Tongue (tissue), 2 donors: ENCODE data around the gene ADAMTS5. TPM values are rescaled to one million over a fixed set of nuclear protein-coding genes. Genes with fewer than 3 reads are reported as not detected.
A peak's percentile ranks its signal among the peaks of the same experiment; 100 is the strongest.

ENCODE experiments used
- DNase-seq: peaks from one replicate; pipeline ENCODE4 v3.0.0-alpha.2; 2015
- total RNA-seq: library from RNA; depleted of rRNA; stranded (reverse); fragments of >200 nt; gene quantifications from one replicate; pipeline ENCODE4 v1.2.3, GENCODE V29; 2014

The ADAMTS5 gene
- total RNA-seq, result 9.8 TPM

DNA sequence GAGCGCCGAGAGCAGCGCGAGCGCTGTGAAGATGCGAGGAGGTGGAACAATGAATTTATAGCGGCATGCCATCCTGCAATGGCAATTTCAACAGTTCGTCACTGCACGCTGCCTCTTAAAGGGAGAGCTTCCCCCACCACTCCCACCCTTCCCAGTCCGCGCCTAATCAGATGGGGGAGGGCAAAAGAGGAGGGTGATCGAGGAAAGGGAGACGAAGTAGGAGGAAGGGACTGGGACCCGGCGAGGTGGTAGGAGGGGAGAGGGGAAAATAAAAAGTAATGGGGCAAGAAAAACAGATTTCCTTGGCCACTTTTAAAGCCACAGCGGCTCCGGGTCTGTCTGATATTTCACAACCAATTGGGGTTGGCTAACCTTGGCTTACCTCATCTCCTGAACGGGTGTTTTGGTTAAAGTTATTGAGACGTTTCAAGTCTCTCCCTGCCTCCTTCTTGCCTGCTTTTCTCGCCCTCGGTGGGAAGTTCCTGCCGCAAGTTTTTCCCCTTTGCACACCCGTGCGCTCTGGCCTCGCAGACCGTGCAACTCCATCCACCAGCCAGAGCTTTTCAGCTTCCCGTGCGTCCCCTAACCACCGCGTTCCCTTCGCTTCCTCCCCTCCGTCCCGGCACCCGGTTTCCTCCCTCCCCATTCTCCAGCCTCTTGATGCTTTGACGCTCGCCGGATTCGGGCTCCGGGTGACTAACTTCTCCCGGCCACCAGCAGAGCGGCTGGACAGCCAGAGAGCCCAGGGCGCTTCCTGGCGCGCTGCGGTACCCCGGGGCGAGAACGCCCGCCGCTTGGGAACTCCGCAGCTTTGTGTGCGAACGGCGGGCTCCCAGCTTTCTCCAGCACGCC, at the start of gene ADAMTS5:
ADAMTS5 (minus strand) TSS at position 27 of the 852 bp plus-strand sequence. CDS start 697 bp downstream, outside the sequence.
- DNase-seq, result peak; percentile 83

DNA sequence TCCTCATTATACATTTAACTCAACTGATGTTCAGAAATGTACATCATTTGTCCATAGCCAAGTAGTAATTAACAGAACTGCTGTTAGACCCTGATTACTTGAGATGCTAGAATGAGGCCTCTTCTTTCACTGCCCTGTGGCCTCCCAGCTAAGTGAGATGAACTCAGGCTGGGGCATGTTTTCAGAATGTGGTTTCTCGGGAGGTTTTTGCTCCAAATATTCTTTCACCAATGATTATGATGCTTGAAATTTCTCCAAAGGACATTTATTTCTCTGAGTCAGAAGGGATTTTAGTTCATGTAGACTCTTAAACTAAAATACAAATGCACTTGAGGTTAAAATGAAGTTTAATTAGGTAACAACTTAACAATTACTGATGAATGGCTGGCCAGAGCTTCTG, 34.6 kb upstream of the ADAMTS5 start:
- DNase-seq, result no peak

DNA sequence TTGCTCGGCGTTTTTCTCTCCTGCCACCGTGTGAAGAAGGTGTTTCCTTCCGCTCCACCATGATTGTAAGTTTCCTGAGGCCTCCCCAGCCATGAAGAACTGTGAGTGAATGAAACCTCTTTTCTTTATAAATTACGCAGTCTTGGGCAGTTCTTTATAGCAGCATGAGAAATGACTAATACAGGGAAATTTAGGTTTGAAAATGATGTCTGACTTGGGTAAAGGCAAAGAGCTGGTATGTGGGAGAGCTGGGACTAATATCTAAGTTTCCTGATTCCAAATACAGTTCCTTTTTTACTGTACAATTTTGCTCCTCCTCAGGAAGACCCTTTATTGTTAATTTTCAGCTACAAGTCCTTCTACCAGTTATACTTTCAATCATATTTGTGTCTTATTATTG, 16.7 kb upstream of the ADAMTS5 start:
- no peak for DNase-seq

DNA sequence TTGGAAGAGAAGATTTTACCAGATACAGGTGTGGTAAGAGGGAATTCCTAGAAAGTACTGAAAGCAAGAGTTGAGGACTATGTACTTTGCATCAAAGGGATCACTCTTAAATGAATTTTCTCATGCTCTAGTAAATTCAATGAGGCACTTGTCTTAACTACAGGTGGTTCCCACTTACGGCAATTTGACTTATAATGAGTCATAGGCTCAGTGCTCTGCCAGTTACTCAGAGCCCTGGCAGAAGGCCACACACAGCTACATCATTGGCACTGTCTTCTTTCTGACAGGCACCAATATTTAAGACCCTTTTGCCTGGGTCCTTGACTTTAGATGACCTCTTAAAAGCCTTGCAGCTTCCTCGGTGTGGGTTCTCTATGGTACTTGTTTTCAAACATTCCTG, 15.9 kb upstream of the ADAMTS5 start:
- DNase-seq, result no peak

DNA sequence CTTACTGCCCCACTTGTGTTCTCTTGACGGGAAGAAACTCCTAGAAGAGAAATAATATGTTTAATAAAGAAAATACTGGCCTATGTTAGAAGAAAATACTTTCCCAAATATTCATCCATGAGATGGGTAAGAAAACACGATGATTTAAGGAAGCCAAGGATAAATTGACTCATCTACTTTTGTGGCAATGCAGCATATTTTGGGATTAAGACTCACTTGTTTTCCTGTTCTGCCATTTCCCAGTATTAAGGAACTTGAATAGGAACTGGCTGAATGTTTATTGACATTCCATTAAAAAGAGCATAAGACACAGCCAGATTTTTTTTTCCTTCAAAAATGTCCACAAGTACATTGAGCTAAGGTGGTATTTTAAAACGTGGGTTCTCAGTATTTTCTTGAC, 10.9 kb upstream of the ADAMTS5 start:
- DNase-seq, result no peak

- no peak for DNase-seq
Observed at GRCh38 chr21:26973226-26973625, 6.3 kb upstream of the ADAMTS5 start.

DNA sequence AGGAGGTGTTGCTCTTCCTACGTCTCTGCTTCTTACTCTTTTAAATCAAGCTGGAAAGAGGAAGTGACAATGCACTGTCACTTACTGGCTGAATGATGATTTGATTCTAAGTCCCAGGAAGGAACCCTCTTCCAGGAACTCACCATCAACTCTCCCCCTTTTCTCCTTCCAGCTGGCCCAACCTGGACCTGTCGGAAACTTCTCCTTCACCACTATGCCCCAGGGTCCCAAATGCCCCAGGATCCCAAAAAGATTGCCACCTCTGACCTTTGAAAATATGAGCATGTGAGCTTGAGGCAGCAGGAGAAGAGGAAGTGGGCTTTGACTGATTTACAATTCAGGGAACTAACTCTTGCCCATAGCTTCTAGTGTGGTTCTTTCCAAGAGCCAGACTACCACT, 5.3 kb upstream of the ADAMTS5 start:
- no peak for DNase-seq

DNA sequence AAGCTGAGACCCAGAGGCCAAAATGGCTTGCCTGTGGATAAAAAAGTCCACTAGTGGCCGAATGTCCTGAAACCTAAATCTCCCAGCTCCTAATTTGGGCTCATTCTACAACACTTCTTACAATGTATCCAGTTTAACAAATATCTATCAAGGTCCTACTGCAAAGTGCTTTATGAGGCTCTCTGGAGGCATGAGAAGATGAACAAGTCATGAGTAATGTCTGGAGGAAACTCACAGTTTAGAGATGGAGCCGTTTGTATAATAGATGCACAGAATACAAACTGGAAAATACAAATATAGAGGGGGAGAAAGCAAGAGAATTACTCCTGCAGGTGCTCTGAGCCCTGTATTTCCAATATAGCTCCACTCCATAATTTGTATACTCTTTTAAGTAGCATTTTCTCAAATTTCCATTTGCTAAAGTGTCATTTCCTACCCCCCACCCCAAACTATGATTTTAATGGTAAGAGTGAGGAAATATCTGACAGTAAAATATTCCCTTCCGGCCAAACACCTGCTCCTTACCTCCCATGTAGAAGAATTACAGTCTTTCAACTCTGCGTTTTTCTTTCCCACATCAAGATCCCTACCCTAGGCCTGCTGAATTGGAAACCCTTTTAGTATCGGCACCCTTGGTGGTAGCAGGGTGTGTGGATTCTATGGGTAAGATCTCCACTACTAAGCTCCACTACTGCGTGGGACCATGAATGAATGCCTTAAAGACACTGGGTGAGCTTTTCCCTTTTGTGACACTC, 3.3 kb upstream of the ADAMTS5 start:
- DNase-seq, result no peak

DNA sequence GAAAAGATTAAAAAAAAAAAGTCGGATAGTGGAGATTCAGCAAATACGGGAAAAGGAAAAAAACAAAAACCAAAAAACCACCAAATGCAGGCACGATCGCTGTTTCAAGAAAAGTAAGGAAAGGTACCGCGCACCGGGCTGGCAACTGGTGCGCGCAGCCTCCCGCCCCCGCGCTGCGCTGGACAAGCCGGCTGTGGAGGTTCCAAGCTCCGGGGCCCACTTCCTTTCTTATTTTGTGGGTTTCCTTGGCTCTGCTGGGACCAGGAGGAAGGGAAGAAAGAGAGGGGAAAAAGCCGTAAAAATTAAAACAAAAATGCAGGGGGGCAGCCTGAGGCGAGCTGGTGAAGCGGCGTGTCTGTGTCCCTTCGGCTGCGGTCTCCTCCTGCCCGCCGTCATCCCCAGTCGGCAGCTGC, 233 bp downstream of the ADAMTS5 start:
- no peak for DNase-seq

DNA sequence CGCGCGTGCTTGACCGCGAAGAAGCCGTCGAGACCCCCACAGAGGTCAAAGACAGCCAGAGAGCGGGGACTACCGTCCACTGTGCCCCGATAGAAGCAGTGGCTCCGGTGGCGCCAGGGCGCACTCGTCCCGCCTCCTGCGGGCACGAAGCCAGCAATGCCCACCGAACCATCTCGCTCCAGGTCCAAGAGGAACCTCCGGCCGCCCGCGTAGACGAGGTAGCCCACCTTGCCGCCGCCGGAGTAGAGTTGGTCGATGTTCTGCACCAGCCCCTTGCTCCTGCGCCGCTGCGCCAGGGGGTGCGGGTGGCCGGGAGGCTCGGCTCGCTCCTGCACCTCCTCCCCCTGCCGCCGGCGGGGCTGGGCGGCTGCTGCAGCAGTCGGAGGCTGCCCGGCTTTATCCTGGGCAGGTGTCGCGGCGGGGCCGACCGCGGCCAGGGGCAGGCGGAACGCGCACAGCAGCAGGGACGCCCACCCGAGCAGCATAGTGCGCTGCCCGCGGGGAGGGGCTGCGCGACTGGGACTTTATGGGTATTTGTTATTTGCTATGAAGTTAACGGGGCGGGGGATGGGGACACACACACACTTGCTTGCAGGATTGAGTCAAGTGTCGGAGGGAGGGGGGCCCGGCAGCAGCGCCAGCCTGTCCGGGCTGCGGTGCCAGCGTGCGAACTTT, 844 bp downstream of the ADAMTS5 start:
- DNase-seq, result peak; percentile 80

- DNase-seq, result peak; percentile 73
Observed at GRCh38 chr21:26965040-26965906, 1.6 kb downstream of the ADAMTS5 start.

DNA sequence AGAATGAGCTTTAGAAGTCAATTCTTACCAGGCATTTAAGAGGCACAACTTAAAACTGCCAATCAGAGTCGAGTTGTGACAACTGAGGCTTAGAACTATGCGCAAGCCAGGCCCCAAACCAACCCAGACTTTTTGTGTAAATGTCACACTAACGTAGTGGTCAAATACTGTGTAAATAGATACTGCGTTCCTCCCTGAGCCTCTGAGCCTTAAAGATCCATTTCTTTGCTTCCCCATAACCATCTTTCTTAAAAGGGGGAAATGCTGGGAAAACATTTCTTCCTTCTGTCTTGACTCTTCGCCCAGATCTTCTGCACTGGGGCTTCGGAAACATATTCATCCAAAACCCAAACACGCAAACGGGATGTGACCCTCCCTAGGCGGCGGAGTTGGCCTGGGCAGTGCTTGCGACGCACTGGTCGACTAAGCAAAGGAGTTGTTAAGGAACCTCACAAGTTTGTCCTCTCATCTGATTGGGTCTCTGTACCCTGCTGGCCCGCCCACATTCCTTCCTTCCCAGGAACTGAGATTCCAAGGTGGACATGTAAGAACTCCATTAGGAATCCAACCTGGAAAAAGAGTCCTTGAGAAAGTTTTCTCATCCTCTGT, 2.6 kb downstream of the ADAMTS5 start:
- DNase-seq, result peak; percentile 77

- DNase-seq, result peak; percentile 59
Observed at GRCh38 chr21:26962621-26963181, 4.2 kb downstream of the ADAMTS5 start.

DNA sequence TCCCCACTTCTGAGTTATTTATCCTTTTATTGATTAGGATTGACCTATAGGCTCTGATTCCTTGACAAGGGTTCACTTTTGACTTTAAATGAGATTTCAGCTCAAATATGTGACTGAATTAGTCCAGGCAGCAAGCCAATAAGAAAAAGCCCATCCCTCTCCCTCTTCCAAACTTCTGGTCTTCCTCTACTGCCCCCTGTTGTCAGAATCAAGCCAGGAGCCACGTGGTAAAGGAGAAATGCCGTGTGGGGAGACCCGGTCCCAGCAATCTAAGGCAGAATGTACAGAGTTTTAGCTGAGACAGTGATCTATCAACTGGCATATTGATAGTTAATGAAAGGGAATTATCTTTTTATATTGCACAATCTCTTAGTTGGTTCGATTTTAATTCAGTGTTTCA, 5.2 kb downstream of the ADAMTS5 start:
- peak; percentile 44 for DNase-seq

DNA sequence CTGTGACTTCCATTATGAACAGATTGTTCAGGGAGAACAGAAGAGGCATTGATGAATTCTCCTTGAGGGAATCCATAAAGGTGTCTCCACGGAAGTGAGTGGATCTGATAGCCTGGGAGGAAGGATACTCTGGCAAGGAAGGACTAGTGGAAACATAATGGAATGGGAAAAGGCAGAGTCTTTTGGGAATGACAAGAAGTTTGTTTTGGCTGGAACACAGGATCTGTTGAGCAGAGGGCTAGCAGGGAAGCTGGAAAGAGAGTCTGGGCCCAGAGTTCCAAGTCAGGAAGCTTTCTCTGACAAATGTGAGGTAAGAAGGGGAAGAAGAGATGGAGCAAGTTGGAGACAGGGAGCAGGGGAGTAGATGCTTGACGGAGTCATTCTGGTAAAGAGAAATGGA, 8.1 kb downstream of the ADAMTS5 start:
- DNase-seq, result no peak

DNA sequence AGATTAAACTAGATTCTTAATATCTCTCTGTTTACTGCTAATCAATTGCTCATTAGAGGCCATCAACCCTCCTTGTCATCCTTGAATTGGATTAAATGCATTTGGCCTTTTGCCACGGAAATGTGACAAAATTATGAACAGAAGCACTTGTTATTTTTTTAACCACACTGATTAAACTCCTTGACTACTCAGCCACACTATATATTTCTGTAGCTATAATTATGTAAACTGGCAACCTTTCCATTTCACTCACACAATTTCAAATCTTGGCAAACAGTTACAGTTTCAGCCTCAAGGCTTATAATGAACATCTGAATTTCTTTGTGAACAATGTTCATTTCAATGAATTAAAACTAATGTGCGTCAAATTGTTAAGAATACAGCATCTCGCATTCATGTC, 10.1 kb downstream of the ADAMTS5 start:
- DNase-seq, result no peak

GRCh38 chr21:26956216-26956615, 10.7 kb downstream of the ADAMTS5 start:
- DNase-seq, result no peak

GRCh38 chr21:26954662-26955121, 12.2 kb downstream of the ADAMTS5 start:
- peak; percentile 92 for DNase-seq

GRCh38 chr21:26952374-26953066, 14.4 kb downstream of the ADAMTS5 start:
- DNase-seq, result no peak

DNA sequence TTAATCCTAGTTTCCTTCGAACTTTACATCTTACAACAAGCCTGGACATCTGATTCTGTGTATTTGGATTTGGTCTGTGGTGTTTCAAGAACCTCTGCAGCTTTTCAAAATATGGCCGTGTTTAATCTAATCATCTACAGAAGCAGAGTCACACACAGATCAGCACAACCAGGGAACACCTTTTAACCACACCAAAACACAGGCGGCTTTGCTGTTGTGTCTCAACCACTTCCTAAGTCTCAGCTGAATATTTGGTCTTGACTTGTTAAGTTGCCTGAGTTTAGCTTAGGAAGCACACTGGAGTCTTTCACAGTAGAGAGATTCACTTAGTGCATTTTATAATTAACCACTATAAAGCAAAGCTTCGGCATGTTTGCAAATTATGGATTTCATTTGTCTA, 17.1 kb downstream of the ADAMTS5 start:
- no peak for DNase-seq
